HG03175 (cell line): ENCODE data around the gene KLK1.

Experiments
- ATAC-seq: cut with Tn5 transposase; IDR thresholded peaks from one replicate; pipeline ENCODE4 v1.9.1; 2021; ENCODE audit warnings: mild to moderate bottlenecking, moderate library complexity; ENCODE audit not compliant: unreplicated experiment

Gene KLK1

DNA sequence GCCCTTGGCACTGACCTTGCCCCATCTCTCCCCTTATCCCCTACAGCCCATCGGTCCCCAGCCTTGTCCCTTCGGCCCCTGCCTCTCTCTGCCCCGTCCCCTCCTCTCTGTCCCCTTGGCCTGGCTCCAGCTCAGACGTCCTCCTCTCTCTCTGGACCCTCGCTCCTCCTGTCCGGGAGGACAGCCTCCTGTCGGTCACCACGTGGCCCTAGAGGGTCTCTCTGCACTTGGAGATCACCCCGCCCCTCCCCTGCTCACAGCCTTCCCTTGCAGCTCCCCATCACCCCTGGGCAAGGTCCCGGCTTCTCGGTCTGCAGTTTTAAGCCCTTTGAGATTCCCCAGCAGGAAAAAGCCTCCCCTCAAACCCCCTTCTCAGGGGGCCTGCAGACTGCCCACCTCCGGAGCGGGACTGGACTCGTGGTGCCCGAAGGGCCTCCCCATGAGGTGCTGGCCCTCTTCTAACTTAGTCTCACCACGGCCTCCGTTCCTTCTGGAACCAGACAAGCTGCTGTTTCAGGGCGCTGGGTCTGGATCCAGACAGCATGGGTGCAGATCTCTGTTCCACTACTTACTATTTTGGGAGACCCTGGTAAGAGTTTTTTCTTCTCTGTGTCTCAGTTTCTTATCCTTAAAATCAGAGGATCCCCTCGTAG lies 13.1 kb upstream of the KLK1 start:
- ATAC-seq, result no peak

DNA sequence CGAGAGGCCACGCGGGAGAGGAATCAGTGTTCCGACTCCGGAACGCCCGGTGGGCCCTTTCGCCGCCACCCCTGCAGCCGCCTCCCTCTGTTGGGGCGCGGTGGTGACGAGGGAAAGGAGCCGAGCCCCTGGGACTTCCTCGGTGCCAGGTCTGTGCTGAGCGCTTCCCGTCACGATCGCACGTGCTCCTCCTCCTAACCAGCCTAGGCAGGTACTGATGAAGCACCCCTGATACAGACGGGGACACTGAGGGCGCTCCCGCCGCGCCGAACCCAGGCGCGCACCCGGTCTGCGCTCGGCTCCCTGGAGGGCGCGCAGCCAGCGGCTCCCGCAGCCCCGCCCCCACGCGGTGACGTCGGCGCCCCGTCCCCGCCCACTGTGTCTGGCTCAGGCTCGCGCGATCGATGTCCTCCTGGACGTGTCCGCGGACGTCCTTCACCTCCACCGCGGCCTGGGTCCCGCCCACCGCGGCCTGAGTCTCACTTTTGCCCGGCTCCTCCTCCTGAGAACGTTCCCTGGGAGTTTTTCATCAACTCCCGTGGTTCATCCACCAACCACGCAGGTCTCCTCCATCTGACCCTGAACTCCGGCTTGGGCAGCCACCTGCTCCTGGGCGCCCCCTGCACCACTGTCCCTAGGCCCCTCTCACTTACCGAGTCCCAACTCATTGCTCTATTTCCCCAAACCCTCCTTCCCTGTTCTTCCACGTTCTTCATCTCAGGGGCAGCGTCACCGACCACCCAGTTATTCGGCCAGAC lies 12.4 kb upstream of the KLK1 start:
- ATAC-seq, result peak; percentile 86

DNA sequence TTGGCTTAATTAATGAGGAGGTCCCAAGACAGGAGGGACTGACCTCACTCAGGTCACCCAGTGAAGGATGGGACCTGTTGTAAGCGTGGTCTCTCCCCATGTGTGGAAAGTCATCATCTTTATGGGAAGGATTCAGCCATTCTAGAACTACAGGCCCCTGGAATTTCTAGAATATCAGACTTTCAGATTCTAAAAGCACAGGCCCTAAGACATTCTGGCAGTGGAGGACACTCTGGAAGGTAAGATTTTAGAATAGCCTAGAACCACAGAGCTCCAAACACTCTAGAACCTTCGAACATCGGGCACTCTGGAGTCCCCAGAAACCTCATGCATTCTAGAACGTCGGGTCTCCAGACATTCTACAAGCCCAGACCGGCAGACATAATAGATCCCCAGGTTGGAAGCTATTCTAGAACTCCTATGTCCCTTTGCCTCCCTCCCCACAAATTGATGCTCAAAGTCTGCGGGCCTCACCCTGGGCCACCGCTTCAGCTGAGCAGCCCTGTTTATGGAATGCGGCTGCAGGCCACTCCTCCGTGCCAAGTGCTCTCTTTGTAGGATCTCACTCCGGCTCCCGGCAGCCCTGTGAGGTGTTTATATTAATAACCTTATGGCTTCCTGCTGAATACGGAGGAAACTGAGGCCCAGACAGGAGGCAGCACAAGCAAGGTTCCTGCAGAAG lies 11.7 kb upstream of the KLK1 start:
- no peak for ATAC-seq

DNA sequence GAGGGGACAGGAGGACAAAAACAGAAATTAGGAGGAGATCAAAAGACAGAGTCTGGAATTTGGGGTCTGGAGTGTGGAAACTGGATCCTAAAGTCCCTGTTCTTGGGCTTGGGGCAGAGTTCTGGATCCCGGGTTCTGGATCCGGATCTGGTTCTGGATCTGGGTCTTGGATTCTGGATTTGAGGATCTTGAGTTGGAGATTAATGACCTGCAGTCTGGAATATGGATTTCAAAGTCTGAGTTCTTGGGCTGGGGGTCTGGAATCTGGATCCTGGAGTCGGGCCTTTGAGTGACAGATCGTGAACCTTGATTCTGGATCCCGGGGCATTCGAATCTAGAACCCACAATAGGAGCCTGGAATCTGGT lies 10.2 kb upstream of the KLK1 start:
- no peak for ATAC-seq

DNA sequence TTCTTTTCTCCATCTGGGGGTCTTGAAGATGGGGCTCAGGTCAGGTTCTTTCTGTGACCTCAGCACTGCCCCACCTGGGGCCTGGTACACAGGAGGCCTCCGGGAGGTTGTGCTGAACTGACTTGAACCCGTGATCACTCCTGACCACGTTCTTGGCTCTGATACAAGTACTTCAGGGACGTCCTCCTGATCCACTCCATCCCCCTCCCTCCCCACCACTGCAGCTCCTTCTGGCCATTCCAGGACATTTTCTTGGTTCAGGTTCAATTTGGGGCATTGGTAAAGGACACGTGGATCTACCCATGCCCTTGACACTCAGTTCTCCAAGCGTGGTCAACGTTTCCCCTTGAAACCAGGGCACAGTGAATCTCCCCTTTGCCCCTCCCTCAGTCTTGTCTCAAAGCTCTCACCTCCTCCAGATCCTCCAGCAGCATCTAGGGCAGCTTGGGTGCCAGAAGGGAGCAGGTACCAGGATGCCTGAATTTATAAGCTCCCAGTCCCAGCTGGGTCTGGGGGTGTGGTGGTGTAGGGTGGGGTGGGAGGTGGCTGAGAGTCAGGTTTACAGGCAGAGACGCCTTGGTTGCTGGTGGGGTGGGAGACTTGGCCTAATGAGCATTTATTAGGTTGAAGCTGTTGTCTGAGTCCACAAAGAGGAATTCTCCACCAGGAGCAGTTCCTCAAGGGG lies 9.7 kb upstream of the KLK1 start, which contains the start of gene KLK15:
KLK15 (minus strand) TSS at position 458 of the 685 bp plus-strand sequence. CDS start 2,082 bp downstream, outside the sequence.
- no peak for ATAC-seq

DNA sequence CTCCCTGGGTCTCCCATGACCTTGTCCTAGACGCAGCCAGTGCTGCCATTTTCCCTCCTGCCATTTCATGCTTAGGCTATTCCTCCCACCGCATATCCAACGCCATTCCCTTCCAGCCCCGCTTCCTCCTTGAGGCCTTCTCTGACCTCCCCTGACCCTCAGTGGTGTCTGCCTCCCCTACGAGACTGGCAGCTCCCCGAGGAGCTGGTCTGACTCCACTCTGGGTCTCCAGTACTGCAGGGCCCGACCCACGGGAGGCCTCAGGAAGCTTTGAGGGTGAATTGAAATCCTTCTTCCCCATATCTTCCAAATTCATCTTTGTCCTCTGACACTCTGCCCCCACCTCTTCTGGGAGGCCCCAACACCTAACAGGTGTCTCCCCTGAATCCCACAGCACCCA lies 9.1 kb upstream of the KLK1 start:
- ATAC-seq, result no peak

- no peak for ATAC-seq
Observed at GRCh38 chr19:50831026-50831396, 7.4 kb upstream of the KLK1 start.

- no peak for ATAC-seq
Observed at GRCh38 chr19:50830266-50831025, 6.9 kb upstream of the KLK1 start.

DNA sequence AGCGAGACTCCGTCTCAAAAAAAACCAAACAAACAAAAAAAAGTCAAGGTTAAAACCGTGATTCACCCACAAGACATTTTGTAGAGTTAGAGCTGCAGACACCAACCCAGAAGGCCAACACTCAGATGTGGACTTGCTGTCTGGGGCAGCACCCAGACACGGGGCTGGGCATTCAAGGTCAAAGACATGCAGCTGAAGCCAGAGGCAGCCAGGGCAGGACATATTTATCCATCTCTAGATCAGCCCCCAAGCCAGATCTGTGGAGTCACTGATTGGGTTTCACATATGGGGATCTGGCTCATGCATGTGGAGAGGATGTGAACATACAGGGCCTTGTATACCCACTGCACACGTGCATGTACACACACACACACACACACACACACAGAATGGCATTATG lies 6.2 kb upstream of the KLK1 start:
- ATAC-seq, result no peak

DNA sequence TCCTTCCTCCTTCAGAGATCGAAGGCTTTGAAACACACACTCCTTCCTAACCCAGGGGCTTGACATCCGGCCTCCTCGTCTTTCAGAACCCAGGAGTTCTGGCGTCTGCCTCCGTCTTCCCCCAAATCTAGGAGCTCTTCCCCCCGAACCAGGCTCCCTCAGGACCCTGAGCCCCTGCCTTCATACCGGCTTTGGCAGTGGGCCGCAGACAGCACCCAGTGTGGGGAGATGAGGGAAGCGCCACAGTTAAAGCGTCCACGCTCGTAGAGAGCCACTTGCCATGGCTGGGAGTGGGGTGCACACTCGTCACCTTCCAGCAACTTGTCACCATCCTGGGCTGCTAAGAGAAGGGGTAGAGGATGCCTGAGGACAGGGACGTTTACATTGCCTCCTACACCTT lies 3.9 kb upstream of the KLK1 start:
- ATAC-seq, result no peak

- ATAC-seq, result no peak
Observed at GRCh38 chr19:50826492-50827240, 3.1 kb upstream of the KLK1 start.

DNA sequence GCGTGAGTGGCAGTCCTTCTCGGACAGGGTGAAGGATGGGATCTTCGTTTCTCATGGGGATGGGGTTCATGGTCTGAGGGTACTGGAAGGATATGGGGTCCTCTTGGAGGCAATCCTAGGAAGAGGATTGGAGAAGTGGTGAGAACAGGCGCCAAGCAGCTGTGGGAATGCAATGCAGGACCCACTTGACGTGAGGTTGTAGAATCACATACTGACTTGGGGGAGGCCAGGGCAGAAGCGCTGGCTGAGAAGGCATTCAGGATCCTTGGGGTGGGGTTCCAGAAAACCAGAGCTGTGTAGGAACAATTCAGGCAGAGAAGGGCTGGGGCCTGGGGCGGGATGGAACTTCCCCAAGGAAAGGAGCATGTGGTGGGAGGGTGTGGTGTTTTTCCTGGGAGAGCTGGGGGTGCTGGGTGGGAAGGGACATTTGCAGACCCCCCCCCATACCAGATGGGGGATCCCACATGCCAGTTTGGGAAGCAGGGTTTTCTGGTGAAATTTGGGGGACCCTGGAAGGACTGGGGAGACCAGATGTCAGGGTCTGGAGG lies 852 bp downstream of the KLK1 start:
- ATAC-seq, result no peak

DNA sequence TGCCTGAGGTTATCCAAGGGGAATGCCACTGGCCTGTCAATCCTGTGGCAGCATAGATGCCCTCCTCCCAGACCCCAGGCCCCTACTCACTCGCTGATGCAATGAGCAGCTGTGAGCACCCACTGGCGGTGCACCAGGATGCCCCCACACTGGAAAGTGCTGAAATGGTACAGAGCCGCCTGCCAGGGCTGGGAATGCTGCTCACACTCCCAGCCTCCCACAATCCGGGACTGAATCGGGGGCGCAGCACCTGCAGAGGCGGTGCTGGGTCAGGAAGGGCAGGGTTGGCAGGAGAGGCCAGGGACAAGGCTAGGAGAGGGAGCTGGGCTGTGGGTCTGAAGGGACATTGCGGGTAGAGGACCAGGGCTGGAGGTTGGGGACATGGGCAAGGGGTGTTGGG lies 2.0 kb downstream of the KLK1 start:
- no peak for ATAC-seq

GRCh38 chr19:50821248-50821612 lies 2.4 kb downstream of the KLK1 start:
- ATAC-seq, result no peak

- no peak for ATAC-seq
Observed at GRCh38 chr19:50820549-50821247, 2.9 kb downstream of the KLK1 start.

GRCh38 chr19:50820086-50820485 lies 3.5 kb downstream of the KLK1 start:
- no peak for ATAC-seq

- no peak for ATAC-seq
Observed at GRCh38 chr19:50819636-50820035, 4.0 kb downstream of the KLK1 start.

- no peak for ATAC-seq
Observed at GRCh38 chr19:50818859-50819472, 4.6 kb downstream of the KLK1 start.
